Measurements from ENCODE around the gene PRSS27. TPM values are rescaled to one million over a fixed set of nuclear protein-coding genes. Genes with fewer than 3 reads are reported as not detected.

Gene PRSS27
- total and polyA plus RNA-seq, 2 of the 4 experiments (the other 2 are of a cell fraction), result under 0.01 to 0.58 TPM

DNA sequence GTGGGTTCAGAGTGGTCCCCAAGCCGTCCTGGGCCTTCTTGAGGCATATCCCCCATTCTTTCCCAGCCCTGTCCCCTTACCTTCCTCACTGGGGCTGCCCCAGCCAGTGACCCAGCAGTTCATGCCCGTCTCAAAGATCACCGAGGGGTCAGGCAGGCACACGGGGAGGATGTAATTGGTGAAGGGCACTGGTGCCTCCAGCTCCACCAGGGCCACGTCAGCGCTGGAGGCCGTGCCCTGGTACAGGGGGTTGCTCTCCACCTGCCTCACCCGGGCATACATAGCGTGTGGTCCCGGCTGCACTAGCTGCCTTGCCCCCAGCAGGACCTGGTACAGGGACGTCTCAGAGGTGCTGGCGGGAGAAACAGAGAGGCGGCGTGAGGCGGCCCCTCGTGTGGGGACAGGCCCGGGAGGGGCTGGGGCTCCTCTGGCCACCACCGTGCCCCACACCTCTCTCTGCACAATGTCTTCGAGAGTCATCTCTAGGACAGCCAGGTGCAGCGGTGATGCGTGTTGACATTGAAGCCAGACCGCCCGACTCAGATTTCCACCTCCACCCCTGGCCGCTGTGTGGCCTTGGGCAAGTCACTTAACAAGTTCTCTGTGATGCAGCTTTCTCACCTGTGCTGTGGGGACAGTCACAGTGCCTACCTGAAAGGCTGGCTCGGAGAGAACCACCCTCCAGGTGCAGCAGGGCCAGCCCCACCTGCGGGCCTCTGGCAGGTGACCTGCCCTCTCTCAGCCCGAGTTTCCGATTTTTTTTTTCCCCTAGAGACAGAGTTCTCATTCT lies 5.8 kb downstream of the PRSS27 start:
- Histone ChIP-seq H3K36me3 (ENCODE audit: control insufficient read depth, insufficient read depth, low read length) (0 out of 2 replicates have a peak, but pooled peaks cover under 1% of the 10 kb centered on the region), H3K79me1 (ENCODE audit: low read depth in 1 of 2, low read length in 2 of 2) (no peaks in the 10 kb centered on the region; a peak in 1 of 4 replicates), H3K27ac (ENCODE audit: insufficient read depth, low read length) (no peak overlapping the region), H2AFZ (replicated peaks; ENCODE audit: low read length, poor library complexity) (no peak overlapping the region), H3K14ac (replicated peaks; ENCODE audit: low read depth, low read length) (no peak overlapping the region), H3K27me3 (ENCODE audit: control insufficient read depth, insufficient read depth, low read length) (no peaks in the 10 kb centered on the region), H2BK120ac (ENCODE audit: low read depth, low read length) (no peak overlapping the region), H3K23ac (ENCODE audit: low read depth, low read length) (no peak overlapping the region), H3K9ac (ENCODE audit: low read depth, low read length) (no peak overlapping the region), H2AK9ac (replicated peaks; ENCODE audit: low read depth, low read length, poor library complexity) (no peak overlapping the region), H2BK20ac (ENCODE audit: low read depth, low read length) (no peak overlapping the region), H3K56ac (ENCODE audit: extremely low read depth, insufficient read depth, low read length) (no peak overlapping the region), H3K4me1 (ENCODE audit: control insufficient read depth, insufficient read depth, low read length) (no peaks in the 10 kb centered on the region), H2AK5ac (ENCODE audit: low read depth, low read length) (no peak overlapping the region), H4K91ac (ENCODE audit: insufficient read depth, low read depth, low read length) (no peak overlapping the region), H2BK5ac (ENCODE audit: low read depth, low read length, poor library complexity, severe bottlenecking) (no peak overlapping the region), H3K18ac (ENCODE audit: low read depth, low read length) (no peak overlapping the region), H3K9me1 (ENCODE audit: insufficient read depth, low read length) (no peaks in the 10 kb centered on the region), H2BK15ac (ENCODE audit: low read depth, low read length) (no peak overlapping the region), H3K4me3 (ENCODE audit: insufficient read depth, low read depth, low read length) (no peak overlapping the region), H3K4me2 (ENCODE audit: low read depth, low read length) (no peak overlapping the region), H4K5ac (ENCODE audit: low read depth, low read length) (no peak overlapping the region), H3K9me3 (ENCODE audit: control insufficient read depth, insufficient read depth, low read length) (no peaks in the 10 kb centered on the region), H4K20me1 (ENCODE audit: insufficient read depth, low read length) (peaks cover 7% of the 10 kb centered on the region), H4K8ac (ENCODE audit: low read depth in 2 of 2, low read length in 2 of 2) (no peak overlapping the region), H3K4ac (ENCODE audit: low read depth, low read length) (no peak overlapping the region)
- DNase-seq, result no peak
- dilution Hi-C loops (cut with HindIII; ENCODE audit: low sequenced_read_pairs, unreplicated experiment), result no loop called here
- no peak for ATAC-seq (ENCODE audit: low read depth)
- in situ Hi-C loops (cut with MboI; ENCODE audit: low sequenced_read_pairs), result no loop called here
- 90% methylated on average over 7 of the region's 28 CpGs; no CpG with 5 or more reads in 1 of the 2 experiments for WGBS, 2 experiments (ENCODE audit: extremely low coverage in 2 of 2, insufficient read length in 1 of 2)
- POLR2A ChIA-PET (ENCODE audit: unreplicated experiment), result no interaction called here
- no TSS peak for BruUV-seq (replicated peaks)
- intact Hi-C loops (cut with micrococcal nuclease), result no loop called here
- TF ChIP-seq FOS (IDR thresholded peaks at IDR 0.05; ENCODE audit: low read depth, low read length) (no peak), NFE2L2 (IDR thresholded peaks at IDR 0.05; ENCODE audit: low read depth, low read length) (no peak), MAZ (IDR thresholded peaks at IDR 0.05; ENCODE audit: borderline replicate concordance, low read depth, low read length) (no peak)
- CTCF ChIA-PET, result no interaction called here
